Breast epithelium (tissue), 4 donors: ENCODE results near the gene TPST1. TPM values are rescaled to one million over a fixed set of nuclear protein-coding genes. Genes with fewer than 3 reads are reported as not detected.

Experiments
- DNase-seq, 2 donors: peaks; one replicate each; pipeline ENCODE4 v3.0.0-alpha.2; 2019; ENCODE audit warnings: low spot score in 2 of 2
- H3K27ac ChIP-seq, 2 donors: fragments of 200-600 bp; sonication (generic) in 1 of 2; one replicate each; pipeline ENCODE4 v1.5.1; 2016 to 2019; ENCODE audit warnings: mild to moderate bottlenecking in 1 of 2
- H3K27me3 ChIP-seq, 2 donors: fragments of 200-600 bp; sonication (generic) in 1 of 2; one replicate each; pipeline versions ENCODE4 v1.5.1 to v1.6.0; 2017 to 2019; ENCODE audit warnings: control low read depth in 1 of 2, mild to moderate bottlenecking in 1 of 2
- H3K36me3 ChIP-seq: fragments of 200-600 bp; one replicate; pipeline ENCODE4 v1.5.1; 2019
- H3K4me1 ChIP-seq, 2 donors: fragments of 200-600 bp; sonication (generic); one replicate each; pipeline ENCODE4 v1.5.1; 2016 to 2019; ENCODE audit warnings: control low read depth in 1 of 2
- H3K4me3 ChIP-seq, 3 donors: fragments of 200-600 bp; sonication (generic); 1 replicate in 2 of 3; 2 replicates in 1 of 3; pipeline ENCODE4 v1.5.1; 2016 to 2019; ENCODE audit warnings: mild to moderate bottlenecking in 3 of 3, moderate library complexity in 2 of 3
- H3K9me3 ChIP-seq, 2 donors: fragments of 200-600 bp; sonication (generic) in 1 of 2; one replicate each; pipeline ENCODE4 v1.5.1; 2016 to 2019; ENCODE audit warnings: control low read depth in 1 of 2
- POLR2A ChIP-seq: fragments of 450-650 bp; IDR thresholded peaks from one replicate; pipeline ENCODE4 v1.6.1; 2016; ENCODE audit warnings: antibody characterized with exemption, mild to moderate bottlenecking, moderate library complexity
- POLR2AphosphoS5 ChIP-seq, 3 donors: sonication (generic); formaldehyde crosslinking; IDR thresholded peaks; one replicate each; pipeline ENCODE4 v1.6.1; 2017; ENCODE audit warnings: antibody characterized with exemption in 3 of 3
- intact Hi-C: fragments of 100-400 bp; cut with DNase I; formaldehyde crosslinking; loops from one replicate; pipeline ENCODE4 v1.15.1; 2023; ENCODE audit warnings: low total_unique reads
- total RNA-seq, 3 donors: library from RNA; depleted of rRNA; stranded (reverse); fragments of >200 nt; gene quantifications; one replicate each; pipeline ENCODE4 v1.1.0, GENCODE V29; 2016
- TF ChIP-seq, protein P1 (sequence below), 3 donors: fragments of 450-650 bp; IDR thresholded peaks; one replicate each; pipeline ENCODE4 v1.5.1; 2016 to 2017; ENCODE audit warnings: antibody characterized with exemption in 3 of 3, mild to moderate bottlenecking in 3 of 3, moderate library complexity in 3 of 3

TPST1 gene
- total RNA-seq, 3 donors from 2014 or later: 23.2 to 34.4 (median 23.3) TPM

DNA sequence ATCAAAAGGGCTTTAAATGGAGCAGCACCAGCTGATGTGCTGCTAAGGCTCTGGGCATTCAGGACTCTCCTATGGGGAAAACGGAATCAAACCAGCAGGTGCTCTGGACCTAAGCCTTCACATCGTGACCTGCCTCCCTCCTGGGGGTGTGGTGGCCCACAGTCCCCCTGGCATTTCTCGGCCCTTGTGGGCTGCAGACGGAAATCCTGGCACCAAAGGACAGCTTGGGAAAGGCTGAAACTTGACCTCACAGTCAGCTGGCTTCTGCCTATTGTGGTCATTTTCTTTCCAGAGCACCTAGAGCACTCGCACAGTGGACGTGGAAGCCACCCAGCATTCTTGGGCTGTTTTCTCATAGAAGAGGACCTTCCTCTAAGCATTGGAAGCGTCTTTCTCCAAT, 74.8 kb downstream of the TPST1 start:
- Histone ChIP-seq H3K27me3 (no peaks in the 10 kb centered on the region), H3K9me3 (no peaks in the 10 kb centered on the region), H3K4me1 (no peaks in the 10 kb centered on the region), H3K36me3 (no peaks in the 10 kb centered on the region), H3K27ac (no peak overlapping the region), H3K4me3 (no peak overlapping the region)
- intact Hi-C loops: no loop called here
- TF ChIP-seq POLR2AphosphoS5 (IDR thresholded peaks at IDR 0.05) (no peak), POLR2A (no peak)
- TF ChIP-seq, protein P1, sequence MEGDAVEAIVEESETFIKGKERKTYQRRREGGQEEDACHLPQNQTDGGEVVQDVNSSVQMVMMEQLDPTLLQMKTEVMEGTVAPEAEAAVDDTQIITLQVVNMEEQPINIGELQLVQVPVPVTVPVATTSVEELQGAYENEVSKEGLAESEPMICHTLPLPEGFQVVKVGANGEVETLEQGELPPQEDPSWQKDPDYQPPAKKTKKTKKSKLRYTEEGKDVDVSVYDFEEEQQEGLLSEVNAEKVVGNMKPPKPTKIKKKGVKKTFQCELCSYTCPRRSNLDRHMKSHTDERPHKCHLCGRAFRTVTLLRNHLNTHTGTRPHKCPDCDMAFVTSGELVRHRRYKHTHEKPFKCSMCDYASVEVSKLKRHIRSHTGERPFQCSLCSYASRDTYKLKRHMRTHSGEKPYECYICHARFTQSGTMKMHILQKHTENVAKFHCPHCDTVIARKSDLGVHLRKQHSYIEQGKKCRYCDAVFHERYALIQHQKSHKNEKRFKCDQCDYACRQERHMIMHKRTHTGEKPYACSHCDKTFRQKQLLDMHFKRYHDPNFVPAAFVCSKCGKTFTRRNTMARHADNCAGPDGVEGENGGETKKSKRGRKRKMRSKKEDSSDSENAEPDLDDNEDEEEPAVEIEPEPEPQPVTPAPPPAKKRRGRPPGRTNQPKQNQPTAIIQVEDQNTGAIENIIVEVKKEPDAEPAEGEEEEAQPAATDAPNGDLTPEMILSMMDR (IDR thresholded peaks at IDR 0.05): no peak
- no peak for DNase-seq

DNA sequence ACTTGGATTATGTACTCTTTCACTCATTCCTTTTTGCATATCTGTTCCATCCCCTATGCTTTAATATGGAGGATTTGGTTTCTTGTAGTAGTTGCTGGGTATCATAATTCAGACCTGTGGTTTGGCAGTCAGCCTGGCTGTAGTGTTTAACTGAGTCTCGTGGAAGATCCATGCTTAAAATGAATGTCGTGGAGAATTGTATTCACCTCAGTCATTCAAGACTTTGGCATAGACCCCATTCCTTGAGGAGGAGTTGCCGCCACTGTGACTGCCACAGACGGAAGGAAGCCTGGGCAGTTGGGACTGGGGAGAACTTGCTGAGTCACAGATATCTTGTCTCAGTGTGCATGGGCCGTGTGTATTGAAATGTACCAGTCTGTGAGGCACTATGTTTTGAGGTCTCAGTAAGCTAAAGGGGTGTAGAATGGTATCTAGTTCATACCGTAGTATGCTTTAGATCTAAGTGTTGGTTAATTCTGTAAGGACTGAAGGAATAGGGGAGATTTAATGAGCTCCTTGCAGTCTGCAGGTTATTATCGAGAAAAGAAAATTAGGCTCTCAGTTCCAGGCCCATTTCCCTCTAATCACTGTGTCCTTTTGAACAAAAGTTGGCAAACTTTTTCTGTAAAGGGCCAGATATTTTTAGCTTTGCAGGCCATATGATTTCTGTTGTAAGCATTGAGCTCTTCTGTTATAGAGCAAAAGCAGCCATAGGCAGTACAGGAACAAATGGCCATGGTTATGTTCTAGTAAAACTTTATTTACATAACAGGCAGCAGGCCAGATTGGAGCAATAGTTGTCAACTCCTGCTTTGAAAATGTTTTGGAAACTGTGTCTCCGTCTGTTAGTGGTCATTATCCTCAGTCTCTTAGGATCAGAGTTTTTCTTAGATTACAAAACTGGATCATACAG, 76.8 kb downstream of the TPST1 start:
- no peak overlapping the region for H3K4me3 ChIP-seq
- H3K36me3 ChIP-seq: no peaks in the 10 kb centered on the region
- no peak for DNase-seq
- TF ChIP-seq, protein P1 (IDR thresholded peaks at IDR 0.05): no peak
- TF ChIP-seq POLR2AphosphoS5 (IDR thresholded peaks at IDR 0.05) (no peak), POLR2A (no peak)
- no peaks in the 10 kb centered on the region for H3K9me3 ChIP-seq
- intact Hi-C loops: no loop called here
- H3K27ac ChIP-seq: peak overlapping the region; percentile 38 to 78
- H3K4me1 ChIP-seq: no peaks in the 10 kb centered on the region
- no peaks in the 10 kb centered on the region for H3K27me3 ChIP-seq

- H3K9me3 ChIP-seq: no peaks in the 10 kb centered on the region
- no peak for DNase-seq
- no peak overlapping the region for H3K4me3 ChIP-seq
- no peaks in the 10 kb centered on the region for H3K4me1 ChIP-seq
- H3K36me3 ChIP-seq: no peaks in the 10 kb centered on the region
- H3K27me3 ChIP-seq: no peaks in the 10 kb centered on the region
- TF ChIP-seq POLR2A (no peak), POLR2AphosphoS5 (IDR thresholded peaks at IDR 0.05) (no peak)
- TF ChIP-seq, protein P1 (IDR thresholded peaks at IDR 0.05): no peak
- intact Hi-C loops: no loop called here
- H3K27ac ChIP-seq: peak overlapping the region; percentile 38 to 78
These were observed 77.4 kb downstream of the TPST1 start for GRCh38 chr7:66282591-66282935.

DNA sequence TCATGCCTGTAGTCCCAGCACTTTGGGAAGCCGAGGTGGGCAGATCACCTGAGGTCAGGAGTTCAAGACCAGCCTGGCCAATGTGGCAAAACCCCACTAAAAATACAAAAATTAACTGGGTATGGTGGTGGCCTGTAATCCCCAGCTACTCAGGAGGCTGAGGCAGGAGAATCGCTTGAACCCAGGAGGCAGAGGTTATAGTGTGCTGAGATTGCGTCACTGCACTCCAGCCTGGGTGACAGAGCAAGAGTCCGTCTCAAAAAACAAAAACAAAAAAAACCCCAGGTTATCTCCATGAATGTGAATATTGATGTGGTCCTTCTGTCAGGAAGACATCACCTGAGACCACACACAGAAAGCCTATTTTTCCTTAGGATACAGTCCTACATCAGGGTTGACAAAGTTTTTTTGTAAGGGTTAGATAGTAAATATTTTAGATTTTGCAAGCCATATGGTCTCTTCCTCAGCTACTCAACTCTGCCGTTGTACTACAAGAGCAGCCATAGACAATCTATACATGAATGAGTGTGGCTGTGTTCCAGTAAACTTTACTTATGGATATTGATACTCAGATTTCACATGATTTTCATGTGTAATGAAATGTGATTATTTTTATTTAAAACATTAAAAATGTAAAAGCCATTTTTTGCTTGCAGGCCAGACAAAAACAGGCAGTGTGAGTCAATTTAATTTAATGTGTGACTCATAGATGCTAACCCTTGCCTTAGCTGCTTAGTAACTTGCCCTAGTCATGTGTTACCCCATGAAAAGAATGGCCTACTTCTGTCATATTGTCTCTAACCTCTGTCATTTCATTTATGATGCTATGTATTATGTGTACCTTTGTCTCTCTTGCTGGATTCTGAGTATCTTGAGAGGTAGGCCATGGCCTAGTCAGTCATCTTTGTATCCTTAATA, 78.1 kb downstream of the TPST1 start:
- no peaks in the 10 kb centered on the region for H3K4me1 ChIP-seq
- TF ChIP-seq, protein P1 (IDR thresholded peaks at IDR 0.05): no peak
- TF ChIP-seq POLR2A (no peak), POLR2AphosphoS5 (IDR thresholded peaks at IDR 0.05) (no peak)
- H3K4me3 ChIP-seq: no peak overlapping the region
- intact Hi-C loops: no loop called here
- peak overlapping the region; percentile 38 to 78 for H3K27ac ChIP-seq
- H3K36me3 ChIP-seq: no peaks in the 10 kb centered on the region
- no peak for DNase-seq
- no peaks in the 10 kb centered on the region for H3K27me3 ChIP-seq
- no peaks in the 10 kb centered on the region for H3K9me3 ChIP-seq
